UCSD-AML1 (cell line): ENCODE data around the gene MDK.

Source experiments
- DNase-seq: peaks from one replicate; lab custom pipeline; 2025; ENCODE audit not compliant: unreplicated experiment; lab: John Stamatoyannopoulos, UW

Gene MDK

DNA sequence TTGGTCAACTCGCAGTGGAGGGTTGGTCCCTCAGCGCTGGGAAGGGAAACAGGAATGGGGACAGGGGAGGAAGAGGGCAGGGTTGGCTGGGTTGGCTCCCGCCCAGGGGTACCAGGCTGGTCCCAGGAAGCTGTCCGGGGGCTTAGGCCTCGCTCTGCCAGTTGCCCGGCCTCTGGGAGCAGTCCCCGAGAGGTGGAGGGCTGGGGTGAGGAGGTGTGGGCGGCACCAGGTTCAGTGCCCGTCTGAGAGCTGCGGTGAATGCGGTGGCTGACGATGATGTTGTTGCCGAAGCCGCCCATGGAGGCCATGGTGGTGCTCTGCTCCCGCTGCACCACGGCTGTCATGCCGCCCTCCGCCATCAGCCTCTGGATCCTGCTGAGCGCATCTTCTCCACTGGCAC lies 16.1 kb downstream of the MDK start:
- DNase-seq, result no peak

DNA sequence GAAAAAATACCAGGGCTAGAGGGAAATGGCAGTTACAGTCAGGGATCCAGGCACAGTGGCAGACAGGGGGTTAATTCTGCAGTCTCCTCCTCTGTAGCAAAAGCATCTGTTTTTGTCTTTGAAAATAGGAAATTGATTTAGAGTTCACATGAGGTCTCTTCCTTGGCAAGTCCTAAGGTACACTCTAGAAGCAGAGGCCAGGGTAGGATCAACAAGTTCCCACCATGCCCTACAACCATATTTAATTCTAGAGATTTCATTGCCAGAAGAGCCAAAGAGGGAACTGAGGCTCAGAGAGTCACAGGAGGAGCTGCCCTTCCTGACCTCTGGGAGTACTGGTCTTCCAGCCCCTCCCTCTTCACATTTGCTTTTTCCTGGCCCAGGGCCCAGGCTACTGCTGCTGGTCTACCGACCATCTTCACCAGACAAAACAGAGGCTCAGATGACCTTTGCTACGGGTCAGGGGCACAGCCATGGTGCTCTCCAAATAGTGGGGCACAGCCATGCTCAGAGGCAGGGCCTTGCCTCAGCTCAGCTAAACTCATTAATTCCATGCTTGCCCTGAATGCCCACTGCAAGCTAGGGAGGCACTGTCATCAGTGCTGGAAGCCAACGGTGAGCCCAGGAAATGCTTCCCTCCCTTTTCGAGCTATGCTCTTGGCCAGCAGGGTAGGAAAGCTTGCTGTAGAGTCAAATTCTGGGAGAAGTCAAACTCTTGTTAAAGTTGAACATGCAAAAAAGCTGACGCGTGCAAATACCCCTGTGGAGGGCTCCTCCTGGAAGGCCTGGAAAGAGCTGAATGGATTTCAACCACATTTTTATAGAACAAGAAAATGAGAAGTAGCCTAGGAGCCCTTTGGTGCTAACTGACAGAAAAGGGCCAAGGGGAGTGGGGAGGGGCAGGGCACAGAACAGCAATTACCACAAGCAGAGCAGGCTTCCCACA lies 21.8 kb downstream of the MDK start:
- DNase-seq, result no peak

DNA sequence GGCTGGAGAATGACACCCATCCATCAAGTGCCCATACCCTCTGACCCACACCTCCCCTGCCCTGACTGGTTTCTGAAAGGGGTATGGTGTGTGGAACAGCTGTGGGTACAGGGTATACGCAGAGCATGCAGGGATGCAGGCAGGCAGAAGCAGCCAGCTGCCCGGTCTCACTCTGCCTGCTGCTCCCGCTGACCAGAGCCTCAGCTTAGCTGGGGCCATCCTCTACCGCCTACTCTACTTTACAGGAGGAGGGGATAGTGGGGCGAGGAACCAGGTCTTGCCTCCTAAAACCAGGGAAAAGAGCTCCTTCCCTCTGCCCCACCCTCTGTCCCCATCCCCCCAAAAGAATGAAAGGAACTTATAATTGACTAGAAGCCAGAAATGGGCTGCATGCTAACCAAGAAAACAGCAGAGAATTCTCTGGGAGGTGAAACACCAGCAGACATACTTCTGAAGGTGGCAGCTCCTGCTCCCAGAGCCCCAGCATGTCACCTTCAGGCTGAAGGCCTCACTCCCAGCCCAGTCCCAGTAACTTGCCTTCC lies 23.1 kb downstream of the MDK start:
- no peak for DNase-seq

DNA sequence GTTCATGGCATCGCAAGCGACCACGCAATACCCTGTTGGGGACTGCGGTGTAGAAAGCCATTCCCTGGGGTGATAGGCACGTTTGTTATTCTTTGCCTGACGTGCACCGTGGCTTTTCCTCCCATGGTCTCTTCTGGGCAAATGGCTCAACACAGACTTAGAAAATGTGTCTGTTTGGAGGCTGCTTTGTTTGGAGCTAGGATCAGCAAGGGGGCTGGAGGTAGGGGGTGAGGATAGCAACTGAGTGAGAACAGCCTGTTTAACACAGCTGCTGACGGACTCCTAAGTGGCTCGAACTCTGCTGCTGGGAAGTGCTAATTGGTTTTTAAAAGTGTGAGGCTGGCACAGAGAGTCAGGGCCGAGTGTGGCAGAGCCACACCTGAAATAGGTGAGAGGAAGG lies 26.2 kb downstream of the MDK start:
- DNase-seq, result no peak

DNA sequence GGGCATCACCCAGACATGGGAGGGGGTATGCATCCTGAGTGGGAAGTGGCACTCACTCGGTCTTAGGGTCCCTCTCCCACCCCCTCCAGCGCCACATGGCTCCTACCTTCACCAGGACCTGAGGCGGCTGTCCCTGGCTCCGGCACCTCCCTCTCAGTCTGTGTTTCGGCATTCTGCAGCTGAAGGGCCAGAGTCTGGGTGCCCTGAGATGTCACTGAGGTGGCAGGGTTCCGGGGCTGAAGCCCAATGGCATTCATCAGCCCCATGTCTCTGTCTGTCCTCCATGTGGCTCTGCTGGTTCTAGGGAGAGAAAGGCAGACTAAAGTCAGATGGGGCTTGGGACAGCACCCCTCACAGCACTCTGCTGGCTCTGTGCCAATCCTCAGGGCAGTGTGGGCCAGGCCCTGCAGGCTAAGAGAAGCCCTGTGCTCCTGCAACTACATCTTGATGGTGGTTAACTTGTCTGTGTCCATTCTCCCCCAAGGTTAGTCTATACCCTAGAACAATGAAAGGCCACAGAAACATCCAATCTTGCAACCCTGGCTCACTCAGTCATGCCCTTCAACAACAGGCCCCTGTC lies 27.0 kb downstream of the MDK start:
- DNase-seq, result no peak

DNA sequence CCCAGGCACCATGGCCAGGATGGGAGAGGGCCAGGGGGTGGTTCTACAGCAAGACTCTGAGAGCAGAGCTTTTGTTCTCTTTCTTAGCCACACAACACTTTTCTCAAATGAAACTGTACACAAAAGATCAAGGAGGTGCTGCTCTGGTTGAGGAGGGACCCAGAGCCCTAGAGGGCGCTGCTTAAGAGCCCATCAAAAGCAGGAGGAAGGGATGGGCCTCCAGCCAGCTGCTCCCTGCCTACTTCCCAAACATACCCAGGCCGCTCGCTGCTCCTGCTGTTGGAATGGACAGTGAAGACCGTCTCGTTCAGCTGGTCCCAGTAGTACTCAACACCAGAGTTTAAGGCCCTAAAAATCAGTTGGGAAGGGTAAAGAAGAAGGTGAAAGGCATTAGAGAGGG lies 28.6 kb downstream of the MDK start:
- DNase-seq, result no peak

DNA sequence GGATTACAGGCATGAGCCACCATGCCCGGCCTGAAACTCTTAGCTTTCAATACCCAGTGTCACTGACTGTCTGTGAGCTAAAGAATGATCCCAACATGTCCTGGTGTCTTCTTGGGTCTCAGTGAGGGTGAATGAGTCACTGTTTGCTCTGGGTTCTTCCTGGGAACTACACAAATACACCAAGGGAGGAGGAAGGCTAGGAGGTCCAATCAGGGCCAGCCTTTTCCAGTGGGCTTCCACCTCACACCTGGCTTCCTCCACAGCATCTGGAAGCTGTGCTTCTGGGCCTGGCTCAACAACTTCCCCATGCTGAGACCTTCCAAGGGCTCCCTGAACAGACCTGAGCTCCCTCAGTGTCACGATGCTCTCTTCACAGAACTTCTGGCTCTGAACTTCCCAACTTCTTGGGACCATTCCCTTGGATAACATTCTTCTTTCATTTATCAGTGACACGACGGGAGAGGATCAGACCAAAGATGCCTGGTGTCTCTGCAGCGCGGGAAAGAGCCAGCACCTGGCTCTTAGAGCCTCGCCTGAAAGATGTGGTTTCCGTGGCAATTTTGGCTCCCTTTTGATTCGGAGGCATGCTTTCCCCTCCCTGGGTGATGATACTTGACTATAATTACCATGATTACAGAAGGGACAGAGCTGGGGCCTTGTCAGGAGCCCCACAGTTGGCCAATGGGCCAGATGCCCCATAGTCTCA lies 32.4 kb downstream of the MDK start:
- DNase-seq, result no peak

DNA sequence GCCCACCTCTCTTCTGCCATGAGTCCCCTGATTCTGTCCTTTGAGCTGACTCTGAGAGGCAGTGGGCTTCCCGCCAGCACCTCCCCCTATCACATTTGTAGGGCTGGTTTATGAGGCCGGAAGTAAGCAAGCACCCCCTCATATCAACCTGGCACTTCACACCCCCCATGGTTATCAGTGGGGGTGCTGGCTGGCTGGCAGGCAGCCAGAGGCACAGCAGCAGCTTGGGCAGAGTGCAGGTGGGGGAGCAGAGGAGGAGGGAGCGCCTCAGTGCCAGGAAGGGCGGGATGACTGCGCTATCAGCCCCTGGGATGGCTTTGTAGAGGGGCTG lies 33.0 kb downstream of the MDK start:
- DNase-seq, result no peak

DNA sequence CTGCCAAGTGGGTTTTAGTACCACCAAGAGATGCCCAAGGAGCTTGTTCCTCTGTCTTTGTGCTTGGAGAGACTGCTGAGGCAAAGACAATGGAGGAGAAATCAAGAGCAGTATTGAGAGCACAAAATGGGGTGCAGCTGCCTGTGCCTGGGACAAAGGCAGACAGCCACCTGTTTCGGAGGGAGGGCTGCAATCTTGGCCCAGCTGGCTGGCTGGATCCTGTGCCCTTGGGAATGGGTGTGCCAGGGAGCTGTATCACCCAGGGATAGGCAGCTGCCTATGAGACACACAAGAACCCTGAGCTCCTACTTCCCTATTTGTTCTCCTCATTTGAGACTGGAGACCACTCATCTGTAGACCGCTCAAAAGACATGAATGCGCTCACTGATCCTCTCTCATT lies 33.4 kb downstream of the MDK start:
- no peak for DNase-seq

DNA sequence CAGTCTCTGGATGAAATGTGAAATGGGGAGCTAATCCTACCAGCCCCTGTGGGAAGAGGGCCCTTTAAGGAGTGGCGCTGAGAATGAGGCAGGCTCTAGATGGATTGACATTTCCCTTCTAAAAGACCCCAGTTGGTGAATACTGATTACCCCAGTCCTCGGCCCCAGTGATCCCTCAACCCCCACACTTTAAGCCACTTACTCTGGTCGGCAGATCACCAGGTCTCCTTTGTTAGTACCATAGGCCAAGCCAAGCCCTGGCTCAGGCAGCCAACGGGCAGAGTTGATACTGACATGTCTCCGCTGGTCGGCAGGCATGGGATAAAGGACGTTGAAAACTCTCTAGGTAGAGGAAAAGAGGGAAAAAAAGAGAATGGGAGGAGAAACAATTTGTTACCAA lies 36.2 kb downstream of the MDK start:
- no peak for DNase-seq

DNA sequence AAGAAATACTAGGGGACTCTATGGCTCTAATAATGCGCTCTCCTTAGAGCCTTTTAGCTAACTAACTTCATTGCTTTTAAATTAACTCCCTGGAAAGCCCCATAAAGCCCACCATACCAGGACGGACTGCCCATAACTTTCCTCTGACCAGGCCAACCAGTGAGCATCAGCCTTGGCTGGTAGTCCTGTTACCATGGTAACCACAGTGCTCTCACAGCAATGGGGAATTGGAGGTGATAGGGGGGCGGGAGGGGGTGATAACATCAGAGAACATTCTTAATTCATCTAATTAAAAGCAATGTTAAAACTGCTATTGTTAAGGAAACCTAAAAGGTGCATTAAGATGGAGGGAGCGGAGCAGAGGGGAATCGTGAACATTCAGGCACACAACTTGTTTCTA lies 37.3 kb downstream of the MDK start:
- DNase-seq, result no peak

DNA sequence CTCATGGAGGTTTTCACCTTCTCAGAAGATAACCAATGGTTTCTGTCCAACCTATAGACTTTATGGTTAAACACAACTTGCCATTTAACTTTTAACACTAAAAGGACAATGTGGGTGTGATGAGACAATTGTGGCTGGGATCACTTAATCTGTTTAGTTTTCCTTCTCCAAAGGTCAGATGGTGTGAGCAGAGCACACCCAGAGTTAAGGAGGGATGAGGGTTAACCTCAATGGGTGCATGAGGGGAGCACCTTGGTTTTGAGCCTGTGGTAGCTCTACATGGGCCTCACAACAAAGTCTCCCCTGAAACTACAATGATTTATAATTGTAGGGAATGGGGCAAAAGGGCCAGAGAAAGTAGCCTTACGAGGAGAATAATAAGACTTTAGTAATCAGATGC lies 39.0 kb downstream of the MDK start:
- DNase-seq, result no peak

DNA sequence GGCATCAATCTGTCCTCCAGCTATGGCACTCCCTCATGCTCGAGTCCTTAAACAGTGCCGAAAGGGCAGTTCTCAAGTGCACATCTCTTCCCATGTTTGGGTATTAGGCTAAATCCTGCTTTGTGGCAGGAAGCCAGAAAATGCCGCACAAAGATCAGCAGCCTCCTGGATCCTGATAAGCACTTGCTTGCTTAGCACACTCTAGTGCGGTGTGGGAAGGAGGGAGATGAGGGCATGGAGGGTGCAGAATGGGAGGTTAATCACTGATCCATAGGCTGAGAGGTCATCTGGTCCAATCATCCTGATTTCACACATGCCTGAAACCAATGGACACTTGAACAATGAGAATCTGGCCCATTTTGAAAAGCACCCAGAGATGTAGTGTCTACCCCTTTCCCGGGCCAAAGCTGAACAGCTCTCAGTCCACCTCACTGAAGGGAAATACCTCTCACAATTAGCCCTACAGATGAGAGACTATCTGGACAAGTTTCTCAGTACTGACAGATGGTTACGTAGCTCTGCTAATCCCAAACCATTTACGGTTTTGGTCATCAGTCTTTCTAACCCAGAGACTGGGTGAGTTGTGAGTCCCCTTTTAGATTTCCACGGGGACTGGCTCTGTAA lies 39.9 kb downstream of the MDK start:
- no peak for DNase-seq

DNA sequence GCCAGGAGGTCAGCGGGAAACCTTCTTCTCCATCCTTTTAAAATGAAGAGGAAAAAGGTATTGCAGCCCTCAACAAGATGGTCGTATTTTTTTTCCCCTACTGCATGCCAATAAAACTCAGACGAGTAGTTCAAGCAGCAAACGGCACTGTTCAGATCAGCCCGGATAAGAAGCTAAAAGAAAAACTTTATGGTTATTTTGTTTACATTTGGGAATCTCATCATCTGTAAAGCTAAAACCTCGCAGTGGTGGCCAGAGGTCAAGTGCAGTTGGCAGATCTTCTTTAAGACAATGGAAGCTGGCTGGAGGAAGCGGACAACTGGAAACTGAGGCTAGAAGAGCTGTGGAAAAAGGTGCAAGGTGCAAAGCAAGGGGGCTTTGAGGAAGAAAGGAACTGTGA lies 41.1 kb downstream of the MDK start:
- no peak for DNase-seq

DNA sequence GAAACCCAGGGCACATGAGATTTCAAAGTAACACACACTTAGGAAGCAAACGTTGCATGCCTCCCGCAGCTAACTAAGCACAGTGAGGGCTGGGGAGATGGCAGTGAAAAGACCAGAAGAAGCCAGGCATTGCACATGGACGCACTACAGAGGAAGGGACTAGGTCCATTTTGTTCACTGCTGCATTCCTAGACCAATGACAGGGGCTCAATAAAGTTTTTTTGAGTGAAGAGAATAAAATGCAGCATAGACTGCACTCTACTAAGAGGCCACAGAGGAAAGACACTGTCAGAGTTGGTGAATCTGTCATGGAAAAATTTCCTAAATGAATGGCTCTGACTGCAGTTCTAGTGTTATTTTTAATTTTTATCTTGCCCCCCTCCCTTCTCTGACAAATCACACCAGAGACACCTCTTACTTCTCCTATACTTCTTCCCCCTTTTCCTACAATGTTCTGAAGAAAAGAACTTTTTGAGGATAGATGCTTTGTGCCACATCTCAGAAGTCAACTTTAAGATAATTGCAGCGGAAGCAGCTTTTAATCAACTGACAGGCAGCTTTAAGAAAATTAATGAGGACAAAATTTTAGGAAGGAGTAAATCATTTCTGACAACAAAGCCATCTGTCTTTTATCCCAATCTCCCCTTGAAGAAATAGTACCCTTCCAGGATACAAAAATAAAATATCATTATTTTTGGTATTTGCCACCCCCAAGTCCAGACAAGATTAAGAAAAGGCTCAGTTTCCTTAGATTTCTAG lies 44.9 kb downstream of the MDK start:
- no peak for DNase-seq

DNA sequence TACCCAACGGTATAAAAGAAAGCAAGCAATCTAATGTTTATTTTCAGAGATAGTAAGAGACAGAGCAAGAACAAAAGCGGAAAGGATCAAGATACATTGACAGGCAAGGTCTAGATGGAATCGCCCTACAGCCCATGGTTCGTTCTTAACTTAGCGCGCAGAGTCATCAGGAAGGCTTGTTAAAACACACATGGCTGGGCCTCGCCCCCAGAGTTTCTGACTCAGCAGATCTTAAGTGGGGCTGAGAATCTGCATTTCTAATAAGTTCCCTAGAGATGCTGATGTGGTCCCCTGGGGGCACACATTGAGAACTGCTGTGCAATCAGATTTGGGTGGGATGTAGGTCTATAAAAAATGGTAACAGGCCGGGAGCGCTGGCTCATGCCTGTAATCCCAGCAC lies 45.9 kb downstream of the MDK start:
- DNase-seq, result no peak

DNA sequence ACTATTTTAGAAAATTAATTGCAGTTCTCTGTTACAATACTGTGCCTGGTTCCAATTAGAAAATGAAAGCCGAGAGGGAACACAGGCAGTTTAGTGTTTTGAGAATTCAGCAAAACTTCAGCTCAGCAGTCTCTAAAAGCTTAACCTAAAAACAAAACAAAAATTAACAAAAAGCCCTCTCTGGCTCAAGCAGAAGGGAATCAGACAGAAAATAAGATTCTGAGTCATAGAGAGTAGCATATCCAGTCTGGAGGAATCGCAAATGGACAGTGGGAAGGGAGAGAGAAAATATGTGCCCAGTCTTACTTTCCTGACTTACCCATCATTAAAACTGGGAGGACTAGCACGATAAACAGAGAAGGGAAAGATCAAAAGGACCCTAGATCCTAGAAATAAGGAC lies 48.2 kb downstream of the MDK start:
- DNase-seq, result no peak

DNA sequence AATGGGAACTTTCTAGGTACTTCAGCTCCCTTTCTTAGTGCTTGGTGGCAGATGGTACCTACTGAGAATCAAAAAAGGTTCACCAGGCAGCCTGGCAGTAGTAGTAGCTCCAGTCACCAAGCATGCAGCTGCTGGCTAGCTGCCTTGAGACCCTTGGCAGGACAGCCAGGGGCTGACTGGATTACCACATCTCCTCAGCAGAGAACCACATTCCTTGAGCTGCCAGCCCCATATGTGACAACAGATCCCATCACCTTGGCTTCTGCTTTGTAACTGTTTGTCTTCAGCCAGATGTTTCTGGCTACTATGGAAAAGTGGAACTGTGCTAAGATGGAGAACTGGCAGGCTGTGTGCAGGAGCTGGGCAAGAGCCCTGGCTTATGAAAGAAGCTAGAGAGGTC lies 49.7 kb downstream of the MDK start:
- no peak for DNase-seq
